DND-41 (cell line): ENCODE measurements around the gene TOMT.

Experiments
- CTCF ChIP-seq: IDR thresholded peaks from 2 replicates; pipeline ENCODE4 v1.5.1; 2012; ENCODE audit warnings: borderline replicate concordance, low read length, moderate library complexity, mild to moderate bottlenecking; ENCODE audit not compliant: poor library complexity, severe bottlenecking; ENCODE audit errors: extremely low read depth
- EZH2 ChIP-seq: IDR thresholded peaks from 3 replicates; pipeline ENCODE4 v1.6.1; 2012; ENCODE audit warnings: borderline replicate concordance, low read depth, mild to moderate bottlenecking, moderate library complexity, low read length, inconsistent platforms; ENCODE audit not compliant: severe bottlenecking

DNA sequence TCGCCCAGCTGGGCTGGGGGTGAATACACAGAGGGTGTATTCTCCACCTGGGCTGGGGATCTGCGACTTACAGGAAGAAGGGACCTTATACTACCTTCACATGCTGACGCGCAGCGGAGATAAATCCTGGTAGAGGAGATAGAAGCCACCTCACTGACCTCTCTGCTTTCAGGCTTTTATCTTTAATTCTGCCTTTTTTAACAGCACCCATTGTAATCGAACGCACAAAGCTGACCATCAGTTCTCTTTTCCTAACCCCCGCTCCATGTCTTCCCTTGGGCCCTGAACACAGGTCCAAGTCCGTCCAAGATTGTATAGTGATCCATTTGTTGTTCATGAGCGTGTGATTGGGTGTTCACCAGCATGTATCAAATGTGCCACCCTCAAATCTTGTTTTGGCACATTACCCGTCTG is 2.0 kb upstream of the TOMT start:
- TF ChIP-seq EZH2 = no peak
- TF ChIP-seq CTCF = no peak
